IPS-18a (cell line): ENCODE data around the gene MPG.
A peak's percentile ranks its signal among the peaks of the same experiment; 100 is the strongest.
"Not testable (repeated sequence)": the region's sequence is repeated elsewhere in the genome, so short reads cannot be mapped to it uniquely, and the experiment has no call there.

Experiments
- H3K27ac ChIP-seq: one replicate; pipeline ENCODE4 v1.5.1; 2013; ENCODE audit warnings: low read length
- H3K27me3 ChIP-seq: one replicate; pipeline ENCODE4 v1.6.1; 2013; ENCODE audit warnings: mild to moderate bottlenecking, low read length; ENCODE audit not compliant: control insufficient read depth, insufficient read depth
- H3K36me3 ChIP-seq: one replicate; pipeline ENCODE4 v1.6.1; 2013; ENCODE audit warnings: low read depth, low read length; ENCODE audit not compliant: control insufficient read depth
- H3K4me1 ChIP-seq: one replicate; pipeline ENCODE4 v1.6.1; 2013; ENCODE audit warnings: low read depth, low read length; ENCODE audit not compliant: control insufficient read depth
- H3K4me3 ChIP-seq: one replicate; pipeline ENCODE4 v1.5.1; 2013; ENCODE audit warnings: low read length
- H3K9ac ChIP-seq: one replicate; pipeline ENCODE4 v1.6.1; 2013; ENCODE audit warnings: mild to moderate bottlenecking, low read length, moderate library complexity
- H3K9me3 ChIP-seq: one replicate; pipeline ENCODE4 v1.6.1; 2013; ENCODE audit warnings: low read depth, low read length; ENCODE audit not compliant: control insufficient read depth

Gene MPG

DNA sequence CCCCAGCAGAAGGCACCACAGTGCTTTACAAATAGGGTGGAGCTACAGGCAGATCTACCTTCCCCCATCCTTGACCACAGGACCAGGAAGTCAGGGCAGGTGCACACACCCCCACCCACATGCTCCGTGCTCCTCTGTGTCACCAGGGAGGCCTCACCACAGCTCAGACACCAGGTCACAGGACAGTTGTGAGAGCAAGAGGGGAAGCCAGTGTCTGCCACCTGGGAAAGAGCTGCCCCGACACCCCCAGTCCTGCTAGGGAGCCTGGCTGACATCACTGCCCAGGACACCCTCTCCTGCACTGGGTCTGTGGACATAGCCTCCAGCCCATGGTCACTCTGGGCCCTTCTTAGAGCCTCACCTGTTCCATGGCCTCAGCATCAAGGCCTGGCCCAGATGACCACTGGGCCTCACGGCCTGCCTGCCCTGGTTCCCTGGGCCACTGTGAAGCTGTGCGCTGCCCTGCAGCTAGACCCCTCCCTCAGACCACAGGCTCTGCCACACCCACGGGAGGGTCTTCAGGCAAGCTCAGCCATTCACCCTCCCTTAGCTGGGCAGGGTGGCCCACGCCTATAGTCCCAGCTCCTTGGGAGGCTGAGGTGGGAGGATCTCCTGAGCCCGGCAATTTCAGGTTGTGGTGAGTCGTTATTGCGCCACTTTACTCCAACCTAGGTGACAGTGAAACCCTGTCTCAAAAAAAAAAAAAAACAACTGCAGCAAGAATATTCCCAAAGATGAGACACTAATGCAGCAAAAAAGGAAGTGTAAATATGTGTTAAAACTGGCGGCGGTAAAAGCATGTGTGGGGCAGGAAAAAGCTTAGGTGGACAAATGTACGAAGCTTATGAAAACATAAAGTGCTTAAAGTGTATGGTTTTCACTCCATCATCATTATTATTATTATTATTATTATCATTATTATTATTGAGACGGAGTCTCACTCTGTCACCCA lies 38.8 kb upstream of the MPG start:
- no peak overlapping the region for H3K27ac ChIP-seq
- no peak overlapping the region for H3K9ac ChIP-seq
- no peaks in the 10 kb centered on the region for H3K27me3 ChIP-seq
- H3K9me3 ChIP-seq = no peaks in the 10 kb centered on the region
- H3K36me3 ChIP-seq = peaks cover 14% of the 10 kb centered on the region
- H3K4me3 ChIP-seq = no peak overlapping the region
- no peaks in the 10 kb centered on the region for H3K4me1 ChIP-seq

DNA sequence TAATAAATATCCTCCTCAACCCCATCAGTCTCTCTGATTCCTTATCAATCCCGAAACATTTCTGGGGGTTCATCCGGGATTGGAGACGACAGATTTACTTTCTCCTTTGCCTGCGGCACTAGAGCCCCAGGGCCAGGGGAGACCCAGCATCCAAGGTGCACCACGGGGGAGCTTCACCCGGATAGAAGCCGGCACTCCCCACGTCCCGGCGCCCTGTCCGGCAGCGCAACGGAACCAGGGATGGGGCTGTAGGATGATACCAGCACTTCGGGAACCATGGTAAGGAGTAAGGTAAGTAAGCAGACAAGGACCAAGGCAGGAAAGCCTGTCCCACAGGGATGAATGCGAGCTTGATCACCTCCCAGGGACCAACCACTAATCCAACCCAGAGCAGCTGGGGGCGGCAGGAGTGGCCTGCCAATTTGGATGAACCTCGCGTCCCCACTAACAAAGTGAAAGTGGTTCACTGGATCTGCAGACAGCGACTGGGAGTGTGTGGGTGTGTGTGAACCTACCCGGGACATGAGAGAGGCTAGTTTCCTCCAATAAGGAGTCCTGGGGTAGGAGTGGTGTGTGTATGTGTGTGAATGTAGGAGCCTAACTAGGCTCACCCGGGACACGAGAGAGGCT lies 36.5 kb upstream of the MPG start:
- Histone ChIP-seq H3K9me3 (no peaks in the 10 kb centered on the region), H3K27ac (no peak overlapping the region), H3K4me3 (no peak overlapping the region), H3K36me3 (peaks cover 27% of the 10 kb centered on the region), H3K4me1 (no peaks in the 10 kb centered on the region), H3K27me3 (no peaks in the 10 kb centered on the region), H3K9ac (no peak overlapping the region)

DNA sequence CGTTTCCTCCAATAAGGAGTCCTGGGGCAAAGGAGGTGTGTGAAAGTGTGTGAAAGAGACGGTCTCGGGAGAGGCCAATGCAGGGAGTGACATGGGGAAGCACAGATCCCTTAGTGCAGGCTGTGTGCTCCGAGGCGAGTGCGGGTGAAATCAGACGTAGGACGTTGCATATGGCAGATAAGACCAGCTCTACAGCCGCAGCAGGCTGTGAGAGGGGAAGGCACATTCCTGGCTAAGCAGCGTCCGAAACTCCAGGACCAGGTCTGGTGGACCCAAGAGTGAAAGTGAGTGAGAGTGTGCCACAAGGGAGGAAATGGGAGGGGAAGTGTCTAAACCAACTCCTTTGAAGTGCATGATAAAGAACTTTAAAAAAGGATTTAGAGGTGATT lies 36.0 kb upstream of the MPG start:
- H3K27me3 ChIP-seq = no peaks in the 10 kb centered on the region
- peaks cover 29% of the 10 kb centered on the region for H3K36me3 ChIP-seq
- H3K4me1 ChIP-seq = no peaks in the 10 kb centered on the region
- no peak overlapping the region for H3K9ac ChIP-seq
- H3K4me3 ChIP-seq = no peak overlapping the region
- no peak overlapping the region for H3K27ac ChIP-seq
- no peaks in the 10 kb centered on the region for H3K9me3 ChIP-seq

DNA sequence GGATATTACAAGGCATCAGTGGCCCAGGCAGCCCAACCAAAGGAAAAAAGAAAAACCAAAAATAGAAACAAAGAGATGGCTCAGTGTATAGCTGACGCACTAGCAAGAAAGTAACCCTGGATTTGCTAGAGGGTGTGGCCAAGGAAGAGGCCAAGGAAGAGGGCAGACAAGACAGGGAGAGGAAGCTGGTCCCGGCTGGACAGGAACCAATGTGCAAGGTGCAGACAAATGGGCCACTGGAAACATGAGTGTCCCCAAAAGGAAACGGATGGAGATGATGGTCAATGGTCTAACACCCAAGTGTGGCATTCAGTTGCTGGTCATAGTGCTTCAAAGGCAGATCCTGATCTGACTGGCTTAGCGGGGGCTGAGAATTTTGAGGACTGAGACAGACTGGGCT lies 35.3 kb upstream of the MPG start:
- Histone ChIP-seq H3K9me3 (no peaks in the 10 kb centered on the region), H3K4me1 (no peaks in the 10 kb centered on the region), H3K4me3 (no peak overlapping the region), H3K36me3 (peaks cover 34% of the 10 kb centered on the region), H3K27ac (no peak overlapping the region), H3K27me3 (no peaks in the 10 kb centered on the region), H3K9ac (no peak overlapping the region)

DNA sequence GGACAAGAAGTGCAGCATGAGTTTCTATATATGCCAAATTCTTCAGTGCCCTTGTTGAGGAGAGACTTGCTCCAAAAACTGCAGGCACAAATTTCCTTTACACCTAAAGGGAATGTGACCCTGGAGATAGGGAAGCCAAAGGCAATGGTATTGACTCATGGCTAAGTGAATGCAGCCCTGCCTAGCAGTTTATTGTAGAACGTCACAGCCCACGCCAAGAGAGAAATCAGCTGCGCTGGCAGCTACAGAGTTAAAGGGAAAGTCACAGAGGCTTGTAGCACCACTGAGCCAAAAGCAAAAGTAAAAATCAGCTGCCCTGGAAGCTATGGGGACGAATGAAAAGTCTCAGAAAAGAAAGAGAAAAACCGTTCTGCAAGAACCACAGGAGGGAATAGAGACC lies 34.7 kb upstream of the MPG start:
- Histone ChIP-seq H3K36me3 (peaks cover 37% of the 10 kb centered on the region), H3K4me1 (no peaks in the 10 kb centered on the region), H3K9me3 (no peaks in the 10 kb centered on the region), H3K27me3 (no peaks in the 10 kb centered on the region), H3K27ac (no peak overlapping the region), H3K9ac (no peak overlapping the region), H3K4me3 (no peak overlapping the region)

DNA sequence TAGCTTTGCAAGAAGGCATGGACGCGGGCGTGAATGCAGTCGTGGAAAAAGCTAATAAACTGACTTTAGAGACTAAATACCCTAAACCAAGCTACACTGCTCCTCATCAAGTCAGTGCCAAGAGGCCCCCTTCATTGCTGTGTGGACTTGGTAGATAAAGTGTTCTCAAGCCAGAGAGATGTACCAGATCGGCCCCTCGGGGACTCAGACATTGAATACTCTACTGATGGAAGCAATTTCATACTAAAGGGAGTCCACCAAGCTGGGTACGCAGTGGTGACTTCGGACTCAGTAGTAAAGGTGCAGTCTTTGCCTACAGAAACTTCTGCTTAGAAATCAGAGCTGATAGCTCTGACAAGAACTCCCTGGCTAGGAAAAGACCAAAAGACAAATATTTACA lies 33.4 kb upstream of the MPG start:
- H3K27ac ChIP-seq = no peak overlapping the region
- peaks cover 37% of the 10 kb centered on the region for H3K36me3 ChIP-seq
- no peaks in the 10 kb centered on the region for H3K27me3 ChIP-seq
- H3K9me3 ChIP-seq = no peaks in the 10 kb centered on the region
- no peak overlapping the region for H3K9ac ChIP-seq
- no peak overlapping the region for H3K4me3 ChIP-seq
- no peaks in the 10 kb centered on the region for H3K4me1 ChIP-seq

DNA sequence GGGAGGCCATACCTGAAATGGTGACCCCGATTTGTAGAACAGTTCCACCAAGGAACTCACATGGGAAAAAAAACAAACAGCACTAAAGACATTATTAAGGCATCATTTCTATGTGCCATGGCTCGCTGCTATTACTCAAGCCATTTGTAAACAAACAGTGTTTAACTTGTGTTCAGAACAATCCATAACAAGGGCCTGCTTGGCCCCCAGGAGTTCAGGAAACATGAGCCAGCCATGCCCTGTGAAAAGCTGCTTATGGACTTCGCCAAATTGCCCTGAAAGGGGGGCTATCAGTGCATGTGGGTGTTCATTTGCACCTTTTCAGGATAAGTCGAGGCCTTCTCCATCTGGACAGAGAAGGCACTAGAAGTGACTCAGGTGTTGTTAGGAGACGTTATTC lies 32.6 kb upstream of the MPG start:
- H3K27ac ChIP-seq = no peak overlapping the region
- no peak overlapping the region for H3K4me3 ChIP-seq
- no peaks in the 10 kb centered on the region for H3K4me1 ChIP-seq
- H3K9me3 ChIP-seq = no peaks in the 10 kb centered on the region
- H3K36me3 ChIP-seq = peaks cover 40% of the 10 kb centered on the region
- no peak overlapping the region for H3K9ac ChIP-seq
- H3K27me3 ChIP-seq = no peaks in the 10 kb centered on the region

DNA sequence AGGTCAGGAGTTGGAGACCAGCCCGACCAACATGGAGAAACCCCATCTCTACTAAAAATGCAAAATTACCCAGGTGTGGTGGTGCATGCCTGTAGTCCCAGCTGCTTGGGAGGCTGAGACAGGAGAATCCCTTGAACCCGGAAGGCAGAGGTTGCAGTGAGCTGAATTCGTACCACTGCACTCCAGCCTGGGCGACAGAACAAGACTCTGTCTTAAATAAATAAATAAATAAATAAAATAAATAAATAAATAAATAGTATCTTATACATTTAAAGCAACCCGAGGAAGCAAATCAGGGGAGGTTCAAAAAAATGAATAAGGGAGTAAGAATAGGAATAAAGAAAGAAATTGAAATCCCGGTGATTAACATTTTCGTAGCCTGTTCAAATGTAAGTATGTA lies 31.5 kb upstream of the MPG start:
- peaks cover 50% of the 10 kb centered on the region for H3K36me3 ChIP-seq
- H3K27ac ChIP-seq, H3K27me3 ChIP-seq, H3K9ac ChIP-seq, H3K4me1 ChIP-seq, H3K4me3 ChIP-seq, H3K9me3 ChIP-seq: not testable (repeated sequence)

DNA sequence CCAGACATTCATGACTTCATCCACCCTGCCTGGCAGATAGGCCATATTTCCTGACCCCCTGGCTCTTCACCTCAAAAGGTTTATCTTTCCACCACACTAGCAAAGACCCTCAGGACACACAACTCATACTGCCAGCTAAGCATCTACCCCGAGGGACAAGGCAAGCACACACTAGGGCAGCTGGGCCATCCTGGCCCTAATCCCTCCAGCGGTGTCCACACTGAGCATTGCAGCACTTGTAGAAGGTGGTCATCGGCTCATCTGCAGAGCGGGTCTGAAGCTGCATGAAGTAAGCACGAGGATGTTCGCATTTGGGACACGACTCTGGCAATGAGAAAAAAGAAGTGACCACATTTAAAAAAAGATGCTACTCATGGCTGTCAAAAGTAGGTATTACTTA lies 30.8 kb upstream of the MPG start:
- Histone ChIP-seq H3K4me3 (no peak overlapping the region), H3K27ac (no peak overlapping the region), H3K4me1 (no peaks in the 10 kb centered on the region), H3K27me3 (no peaks in the 10 kb centered on the region), H3K36me3 (peaks cover 45% of the 10 kb centered on the region), H3K9me3 (no peaks in the 10 kb centered on the region), H3K9ac (no peak overlapping the region)

DNA sequence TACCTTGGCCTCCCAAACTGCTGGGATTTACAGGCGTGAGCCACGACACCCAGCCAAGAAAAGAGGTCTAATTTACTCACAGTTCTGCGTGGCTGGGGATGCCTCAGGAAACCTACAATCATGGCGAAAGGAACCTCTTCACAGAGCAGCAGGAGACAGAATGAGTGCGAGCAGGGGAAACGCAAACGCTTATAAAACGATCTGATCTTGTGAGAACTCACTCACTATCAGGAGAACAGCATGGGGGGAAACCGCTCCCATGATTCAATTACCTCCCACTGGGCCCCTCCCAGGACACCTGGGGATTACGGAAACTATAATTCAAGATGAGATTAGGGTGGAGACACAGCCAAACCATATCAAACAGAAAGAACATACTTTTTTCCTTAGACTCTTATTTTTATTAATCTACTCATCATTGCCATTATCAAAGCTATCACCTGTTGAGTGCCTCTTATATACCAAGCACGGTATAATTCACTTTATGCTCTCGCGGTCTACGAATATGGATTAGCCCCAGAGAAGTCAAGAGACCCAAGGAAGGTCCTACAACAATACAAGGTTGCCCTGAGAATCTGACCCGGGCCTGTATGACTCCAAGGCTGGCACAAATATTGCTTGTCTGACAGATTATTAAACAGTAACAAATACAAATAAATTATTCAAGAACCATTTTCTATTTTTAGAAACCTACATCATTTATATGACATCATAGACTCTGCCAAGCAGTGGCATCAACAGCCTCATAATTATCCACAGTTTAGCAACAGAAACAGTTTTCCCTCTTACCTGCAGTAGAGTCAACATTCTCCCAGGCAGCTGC lies 27.0 kb upstream of the MPG start:
- Histone ChIP-seq H3K36me3 (peaks cover 34% of the 10 kb centered on the region), H3K9ac (no peak overlapping the region), H3K9me3 (no peaks in the 10 kb centered on the region)

DNA sequence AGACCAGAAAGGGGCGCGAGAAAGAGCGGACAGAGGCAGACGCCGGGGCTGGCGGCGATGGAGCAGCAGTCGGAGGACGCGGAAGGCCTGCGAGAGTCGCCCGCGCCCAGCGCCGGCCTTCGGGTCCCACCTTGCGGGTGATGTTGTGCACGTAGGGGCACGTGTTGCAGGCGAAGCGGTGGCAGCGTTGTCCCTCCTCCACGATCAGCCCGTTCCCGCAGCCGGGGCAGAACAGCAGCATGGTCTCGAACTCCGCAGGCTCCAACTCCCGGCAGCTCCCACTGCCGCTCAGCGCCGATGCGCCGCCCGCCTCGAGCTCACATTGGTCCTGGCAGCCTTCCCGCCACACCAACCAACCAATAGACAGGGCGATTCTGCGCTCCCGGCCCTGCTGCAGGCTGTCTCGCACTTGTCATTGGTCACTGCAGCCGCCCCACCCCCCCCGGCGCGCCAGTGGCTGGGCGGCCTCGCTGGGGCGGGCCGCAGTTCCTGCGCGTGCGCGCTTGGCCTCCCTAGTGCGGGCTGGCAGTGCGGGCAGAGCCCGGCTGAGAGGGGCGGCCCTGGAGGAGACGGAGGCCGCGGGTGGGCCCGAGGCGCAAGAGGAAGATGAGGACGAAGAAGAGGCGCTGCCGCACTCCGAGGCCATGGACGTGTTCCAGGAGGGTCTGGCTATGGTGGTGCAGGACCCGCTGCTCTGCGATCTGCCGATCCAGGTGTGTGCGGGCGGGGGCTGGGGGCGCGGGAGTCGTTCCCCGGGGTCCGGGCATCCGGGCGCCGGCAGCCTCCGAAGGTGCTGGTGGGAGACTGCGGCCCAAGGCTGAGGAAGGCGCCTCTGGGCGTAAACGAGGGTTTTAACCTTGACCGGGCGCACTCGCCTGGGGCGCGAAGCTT lies 24.4 kb upstream of the MPG start, which contains the start of the genes POLR3K and SNRNP25:
Gene POLR3K, minus strand, starts transcription at position 263 of the 891 bp plus-strand sequence. Its CDS starts 22 bp downstream, at position 241.
Gene SNRNP25, plus strand, starts transcription at position 483 of the 891 bp plus-strand sequence. Its CDS starts 189 bp downstream, at position 672.
- H3K36me3 ChIP-seq = peaks cover 45% of the 10 kb centered on the region
- peak within 1 kb of the TSS; percentile 89 for H3K9ac ChIP-seq
- H3K4me1 ChIP-seq = no peaks in the 10 kb centered on the region

More for the DNA sequence above, 27.0 kb upstream of the MPG start:
- H3K4me1 ChIP-seq = no peaks in the 10 kb centered on the region
- no peak overlapping the region for H3K27ac ChIP-seq
- no peaks in the 10 kb centered on the region for H3K27me3 ChIP-seq
- H3K4me3 ChIP-seq = no peak overlapping the region

More for the DNA sequence above, 24.4 kb upstream of the MPG start, which contains the start of the genes POLR3K and SNRNP25:
- Histone ChIP-seq H3K27me3 (no peaks in the 10 kb centered on the region), H3K27ac (no peak within 1 kb of the TSS), H3K9me3 (no peaks in the 10 kb centered on the region), H3K4me3 (peak within 1 kb of the TSS; percentile 92)
